Mucosa of descending colon (tissue), 3 donors: ENCODE measurements around the gene CHRND. TPM values are rescaled to one million over a fixed set of nuclear protein-coding genes. Genes with fewer than 3 reads are reported as not detected.

Experiments
- ATAC-seq: fragments of 200-7000 bp; cut with Tn5 transposase; one replicate; pipeline ENCODE4 v1.9.1; 2020; ENCODE audit warnings: mild to moderate bottlenecking, moderate library complexity
- DNase-seq, 3 donors: peaks; one replicate each; pipeline ENCODE4 v3.0.0-alpha.2; 2020
- H3K36me3 ChIP-seq: fragments of 200-600 bp; one replicate; pipeline ENCODE4 v1.8.0; 2021; ENCODE audit warnings: low read depth, mild to moderate bottlenecking
- H3K4me1 ChIP-seq: fragments of 200-600 bp; one replicate; pipeline ENCODE4 v1.8.0; 2021; ENCODE audit warnings: low read depth, mild to moderate bottlenecking
- H3K4me3 ChIP-seq: fragments of 200-600 bp; one replicate; pipeline ENCODE4 v1.8.0; 2021; ENCODE audit warnings: mild to moderate bottlenecking
- H3K9me3 ChIP-seq: fragments of 200-600 bp; one replicate; pipeline ENCODE4 v1.8.0; 2021; ENCODE audit warnings: mild to moderate bottlenecking
- CTCF ChIP-seq: fragments of 200-600 bp; IDR thresholded peaks from one replicate; pipeline ENCODE4 v1.8.0; 2022; ENCODE audit warnings: antibody characterized with exemption, mild to moderate bottlenecking
- intact Hi-C, 2 donors: fragments of 100-400 bp; cut with DNase I in 1 of 2; cut with micrococcal nuclease in 1 of 2; formaldehyde crosslinking; loops; one replicate each; pipeline versions ENCODE4 v1.11.0 to v1.11.1; 2022; cut with DNase I, micrococcal nuclease
- total RNA-seq, 3 donors: library from RNA; stranded (reverse); fragmentation: NEBNext Ultra II Directional in 2 of 3; extraction: Animal tissue kit (Norgen Biotek cat#: 25700) in 2 of 3; gene quantifications; one replicate each; pipeline versions ENCODE4 v1.2.1 to v1.2.4, GENCODE V29; 2021 to 2023
- donor health status: DM: no; HTN: no; CAD: no; lungs with moderate emphysema.
- donor health status: DM: no; HTN: no; CAD: no.
- donor health status: DM: no; HTN: yes; CAD: no.

The CHRND gene
- total RNA-seq, 3 donors from 2014 or later: not detected

- ATAC-seq: no peak
- intact Hi-C loops: loop anchor here in 1 of 2 donors (5.0 kb wide), 1 partner anchor 68 kb away; no protein-coding TSS in a partner anchor
- H3K4me1 ChIP-seq: no peaks in the 10 kb centered on the region
- no peaks in the 10 kb centered on the region for H3K9me3 ChIP-seq
- no peak for DNase-seq
- no peak overlapping the region for H3K4me3 ChIP-seq
- TF ChIP-seq CTCF: no peak
- no peaks in the 10 kb centered on the region for H3K36me3 ChIP-seq
Measured at GRCh38 chr2:232515639-232516038, 10.3 kb upstream of the CHRND start.

- Histone ChIP-seq H3K9me3 (no peaks in the 10 kb centered on the region), H3K36me3 (no peaks in the 10 kb centered on the region), H3K4me1 (no peaks in the 10 kb centered on the region), H3K4me3 (no peak overlapping the region)
- intact Hi-C loops: loop anchor here in 1 of 2 donors (5.0 kb wide), 1 partner anchor 69 kb away; no protein-coding TSS in a partner anchor
- DNase-seq (no peak), ATAC-seq (peak; percentile 12)
- no peak for TF ChIP-seq CTCF
Measured at GRCh38 chr2:232516551-232516950, 9.4 kb upstream of the CHRND start.

GRCh38 chr2:232518844-232519243 is 7.1 kb upstream of the CHRND start:
- no peak for DNase-seq
- no peaks in the 10 kb centered on the region for H3K36me3 ChIP-seq
- no peak overlapping the region for H3K4me3 ChIP-seq
- intact Hi-C loops: loop anchor here in 1 of 2 donors (5.0 kb wide), 1 partner anchor 72 kb away; no protein-coding TSS in a partner anchor
- peaks cover 12% of the 10 kb centered on the region for H3K4me1 ChIP-seq
- no peaks in the 10 kb centered on the region for H3K9me3 ChIP-seq
- no peak for TF ChIP-seq CTCF
- no peak for ATAC-seq

GRCh38 chr2:232519581-232520438 is 6.2 kb upstream of the CHRND start, which contains the start of gene PRSS56:
Gene PRSS56, plus strand, starts transcription at chr2:232520388. Its CDS starts 211 bp downstream, at chr2:232520599.
- no peak within 1 kb of the TSS for H3K4me3 ChIP-seq
- peaks cover 17% of the 10 kb centered on the region for H3K4me1 ChIP-seq
- no peaks in the 10 kb centered on the region for H3K9me3 ChIP-seq
- no peaks in the 10 kb centered on the region for H3K36me3 ChIP-seq
- DNase-seq (no peak), ATAC-seq (no peak)
- intact Hi-C loops: loop anchor here in 1 of 2 donors (5.0 kb wide), 1 partner anchor 73 kb away; no protein-coding TSS in a partner anchor
- TF ChIP-seq CTCF: no peak

GRCh38 chr2:232520489-232520888 is 5.5 kb upstream of the CHRND start:
- intact Hi-C loops: no loop called here

More at GRCh38 chr2:232520489-232520888, 5.5 kb upstream of the CHRND start:
- no peak for ATAC-seq
- no peaks in the 10 kb centered on the region for H3K36me3 ChIP-seq
- DNase-seq: no peak
- no peak for TF ChIP-seq CTCF
- H3K4me3 ChIP-seq: no peak overlapping the region
- H3K4me1 ChIP-seq: peaks cover 17% of the 10 kb centered on the region
- no peaks in the 10 kb centered on the region for H3K9me3 ChIP-seq
